Measurements from ENCODE around the gene JMJD8.

Gene JMJD8

GRCh38 chr16:642189-643049, 41.7 kb downstream of the JMJD8 start:
- TF ChIP-seq CTCF (IDR thresholded peaks at IDR 0.05; ENCODE audit: low read depth, low read length): no peak
- DNase-seq (ENCODE audit: low read depth in 2 of 2): peak in 1 of 2 donors; percentile 31
- H3K4me3 ChIP-seq (replicated peaks in 1 of 2; ENCODE audit: low read depth in 2 of 2, low read length in 2 of 2): peak overlapping the region; percentile 55 to 63

GRCh38 chr16:641326-642188, 42.6 kb downstream of the JMJD8 start, which contains the start of gene MCRIP2:
MCRIP2 (plus strand) TSS chr16:641828; CDS start chr16:641992, 164 bp downstream.
- peak within 1 kb of the TSS; percentile 63 to 84 for H3K4me3 ChIP-seq (replicated peaks in 1 of 2; ENCODE audit: low read depth in 2 of 2, low read length in 2 of 2)
- peak; percentile 61 to 85 for DNase-seq (ENCODE audit: low read depth in 2 of 2)
- TF ChIP-seq CTCF (IDR thresholded peaks at IDR 0.05; ENCODE audit: low read depth, low read length): no peak

- H3K4me3 ChIP-seq (replicated peaks in 1 of 2; ENCODE audit: low read depth in 2 of 2, low read length in 2 of 2): peak overlapping the region in 1 of 2 donors; percentile 84
- TF ChIP-seq CTCF (IDR thresholded peaks at IDR 0.05; ENCODE audit: low read depth, low read length): no peak
- DNase-seq (ENCODE audit: low read depth in 2 of 2): no peak
Observed at GRCh38 chr16:640614-641013, 43.5 kb downstream of the JMJD8 start.

- no peak for TF ChIP-seq CTCF (IDR thresholded peaks at IDR 0.05; ENCODE audit: low read depth, low read length)
- H3K4me3 ChIP-seq (replicated peaks in 1 of 2; ENCODE audit: low read depth in 2 of 2, low read length in 2 of 2): no peak overlapping the region
- no peak for DNase-seq (ENCODE audit: low read depth in 2 of 2)
Observed at GRCh38 chr16:638836-639235, 45.3 kb downstream of the JMJD8 start.

GRCh38 chr16:638034-638543, 46.0 kb downstream of the JMJD8 start:
- no peak for TF ChIP-seq CTCF (IDR thresholded peaks at IDR 0.05; ENCODE audit: low read depth, low read length)
- DNase-seq (ENCODE audit: low read depth in 2 of 2): no peak
- H3K4me3 ChIP-seq (replicated peaks in 1 of 2; ENCODE audit: low read depth in 2 of 2, low read length in 2 of 2): no peak overlapping the region

GRCh38 chr16:637081-638018, 46.8 kb downstream of the JMJD8 start:
- DNase-seq (ENCODE audit: low read depth in 2 of 2): peak; percentile 92 to 95
- peak overlapping the region; percentile 75 to 81 for H3K4me3 ChIP-seq (replicated peaks in 1 of 2; ENCODE audit: low read depth in 2 of 2, low read length in 2 of 2)

More at GRCh38 chr16:637081-638018, 46.8 kb downstream of the JMJD8 start:
- no peak for TF ChIP-seq CTCF (IDR thresholded peaks at IDR 0.05; ENCODE audit: low read depth, low read length)

All from cardiac fibroblast (primary cell).